HepG2 (cell line): ENCODE measurements around the gene PPP1R13L. TPM values are rescaled to one million over a fixed set of nuclear protein-coding genes. Genes with fewer than 3 reads are reported as not detected.

Experiments
- ELF4 ChIP-seq: sonication (generic); formaldehyde crosslinking; IDR thresholded peaks from 2 replicates; pipeline ENCODE4 v1.5.0; 2020; ENCODE audit warnings: missing genetic modification reagents, mild to moderate bottlenecking, moderate library complexity, borderline replicate concordance
- FOSL2 ChIP-seq: sonication (generic); formaldehyde crosslinking; IDR thresholded peaks from 2 replicates; pipeline ENCODE4 v1.4.0; 2020; ENCODE audit warnings: missing genetic modification reagents
- JUN ChIP-seq: sonication (generic); formaldehyde crosslinking; IDR thresholded peaks from 2 replicates; pipeline ENCODE4 v1.4.0; 2020; ENCODE audit warnings: mild to moderate bottlenecking, missing genetic modification reagents
- PHB2 ChIP-seq: fragments of 450-650 bp; IDR thresholded peaks from 2 replicates; pipeline ENCODE4 v1.6.1; 2018; ENCODE audit not compliant: partially characterized antibody
- TCF7L2 ChIP-seq: IDR thresholded peaks from 2 replicates; pipeline ENCODE4 v1.6.1; 2011; ENCODE audit warnings: mild to moderate bottlenecking, low read depth, low read length, moderate library complexity
- YEATS4 ChIP-seq: sonication (generic); formaldehyde crosslinking; IDR thresholded peaks from 2 replicates; pipeline ENCODE4 v1.4.0; 2020; ENCODE audit warnings: missing genetic modification reagents, borderline replicate concordance
- ZNF317 ChIP-seq: sonication (generic); formaldehyde crosslinking; IDR thresholded peaks from 2 replicates; pipeline ENCODE4 v1.5.0; 2020; ENCODE audit warnings: mild to moderate bottlenecking, missing genetic modification reagents
- ZNF780A ChIP-seq: sonication (generic); formaldehyde crosslinking; IDR thresholded peaks from 2 replicates; pipeline ENCODE4 v1.8.0; 2022; ENCODE audit warnings: mild to moderate bottlenecking, missing genetic modification reagents, moderate library complexity
- polyA plus RNA-seq, 8 experiments: library from polyadenylated mRNA; depleted of rRNA in 3 of 8; stranded (reverse) in 7 of 8; unstranded in 1 of 8; fragments of >200 nt; fragmentation: Illumina TruSeq in 4 of 8; extraction: Trizol in 4 of 8; gene quantifications; 2 replicates each; pipeline versions ENCODE4 v1.2.1 to v1.2.3, GENCODE V29; 2011 to 2016; ENCODE audit warnings: low read depth in 4 of 8, missing spikeins in 1 of 8, mixed read lengths in 1 of 8; ENCODE audit not compliant: insufficient read depth in 1 of 8
- total RNA-seq, 5 experiments: library from RNA; depleted of rRNA; stranded (reverse); fragments of >200 nt; fragmentation: Illumina TruSeq; extraction: Trizol; gene quantifications; 2 replicates each; pipeline ENCODE4 v1.2.3, GENCODE V29; 2016; ENCODE audit warnings: low read depth in 1 of 5
- TF ChIP-seq, protein P1 (sequence below): sonication (generic); formaldehyde crosslinking; IDR thresholded peaks from 2 replicates; pipeline ENCODE4 v1.4.0; 2020; ENCODE audit warnings: low read depth, missing genetic modification reagents
- TF ChIP-seq, protein P2 (sequence below): IDR thresholded peaks from 2 replicates; pipeline ENCODE4 v1.6.1; 2018; ENCODE audit warnings: missing genetic modification reagents
- TF ChIP-seq, protein P3 (sequence below): sonication (generic); formaldehyde crosslinking; IDR thresholded peaks from 2 replicates; pipeline ENCODE4 v1.5.0; 2020; ENCODE audit warnings: mild to moderate bottlenecking, missing genetic modification reagents, borderline replicate concordance
- TF ChIP-seq, protein P4 (sequence below): sonication (generic); formaldehyde crosslinking; IDR thresholded peaks from 2 replicates; pipeline ENCODE4 v1.4.0; 2020; ENCODE audit warnings: missing genetic modification reagents, mild to moderate bottlenecking, borderline replicate concordance

The PPP1R13L gene
- total and polyA plus RNA-seq, 2 of the 13 experiments (the other 11 are each of a cell fraction or from before 2014, with no cell fraction given), result 1.3 to 6.6 TPM

DNA sequence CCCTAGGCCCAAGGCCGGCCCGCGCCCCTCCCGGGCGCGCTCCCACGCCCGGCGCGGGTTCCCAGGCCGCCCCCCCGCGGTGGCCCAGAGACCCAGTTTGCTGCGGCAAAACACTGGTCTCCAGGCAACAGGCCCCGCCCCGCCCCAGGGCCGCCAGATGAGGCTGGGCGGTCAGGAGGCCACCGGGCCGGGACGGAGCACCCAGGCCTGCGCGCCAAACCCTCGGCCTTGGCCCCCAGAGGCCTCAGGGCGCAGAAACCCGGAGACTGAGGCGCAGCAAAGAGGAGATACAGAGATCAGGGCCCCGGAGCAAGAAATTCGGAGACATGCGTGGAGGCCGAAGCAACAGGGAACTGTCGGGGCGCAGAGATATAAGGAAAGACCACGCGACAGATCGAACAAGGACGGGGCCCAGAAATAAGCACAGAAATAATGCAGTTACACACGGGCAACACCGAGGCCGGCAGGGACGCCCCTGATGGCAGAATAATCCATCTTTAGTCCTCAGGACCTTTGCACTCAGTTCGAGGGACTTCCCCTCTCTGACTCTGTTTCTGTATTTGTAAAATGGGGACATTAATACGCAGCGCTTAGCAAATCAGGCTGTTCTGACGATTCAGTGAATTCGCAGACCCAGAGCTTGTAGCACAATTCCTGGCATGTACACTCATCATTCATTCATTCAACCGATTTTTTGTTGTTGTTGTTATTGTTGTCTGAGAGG, 39.6 kb upstream of the PPP1R13L start (continued):
- TF ChIP-seq ZNF317 (CRISPR knock-in tag), result 0 out of 2 replicates have a peak, but pooled peaks have one; percentile 13
- no peak for TF ChIP-seq YEATS4
- TF ChIP-seq ZNF780A, result no peak
- TF ChIP-seq, protein P1, sequence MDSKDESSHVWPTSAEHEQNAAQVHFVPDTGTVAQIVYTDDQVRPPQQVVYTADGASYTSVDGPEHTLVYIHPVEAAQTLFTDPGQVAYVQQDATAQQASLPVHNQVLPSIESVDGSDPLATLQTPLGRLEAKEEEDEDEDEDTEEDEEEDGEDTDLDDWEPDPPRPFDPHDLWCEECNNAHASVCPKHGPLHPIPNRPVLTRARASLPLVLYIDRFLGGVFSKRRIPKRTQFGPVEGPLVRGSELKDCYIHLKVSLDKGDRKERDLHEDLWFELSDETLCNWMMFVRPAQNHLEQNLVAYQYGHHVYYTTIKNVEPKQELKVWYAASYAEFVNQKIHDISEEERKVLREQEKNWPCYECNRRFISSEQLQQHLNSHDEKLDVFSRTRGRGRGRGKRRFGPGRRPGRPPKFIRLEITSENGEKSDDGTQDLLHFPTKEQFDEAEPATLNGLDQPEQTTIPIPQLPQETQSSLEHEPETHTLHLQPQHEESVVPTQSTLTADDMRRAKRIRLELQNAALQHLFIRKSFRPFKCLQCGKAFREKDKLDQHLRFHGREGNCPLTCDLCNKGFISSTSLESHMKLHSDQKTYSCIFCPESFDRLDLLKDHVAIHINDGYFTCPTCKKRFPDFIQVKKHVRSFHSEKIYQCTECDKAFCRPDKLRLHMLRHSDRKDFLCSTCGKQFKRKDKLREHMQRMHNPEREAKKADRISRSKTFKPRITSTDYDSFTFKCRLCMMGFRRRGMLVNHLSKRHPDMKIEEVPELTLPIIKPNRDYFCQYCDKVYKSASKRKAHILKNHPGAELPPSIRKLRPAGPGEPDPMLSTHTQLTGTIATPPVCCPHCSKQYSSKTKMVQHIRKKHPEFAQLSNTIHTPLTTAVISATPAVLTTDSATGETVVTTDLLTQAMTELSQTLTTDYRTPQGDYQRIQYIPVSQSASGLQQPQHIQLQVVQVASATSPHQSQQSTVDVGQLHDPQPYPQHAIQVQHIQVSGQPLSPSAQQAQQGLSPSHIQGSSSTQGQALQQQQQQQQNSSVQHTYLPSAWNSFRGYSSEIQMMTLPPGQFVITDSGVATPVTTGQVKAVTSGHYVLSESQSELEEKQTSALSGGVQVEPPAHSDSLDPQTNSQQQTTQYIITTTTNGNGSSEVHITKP, result no peak
- no peak for TF ChIP-seq TCF7L2
- TF ChIP-seq PHB2, result no peak
- peak; percentile 34; the same call in 1 of the 2 replicates for TF ChIP-seq JUN (CRISPR knock-in tag)
- TF ChIP-seq ELF4 (CRISPR knock-in tag), result no peak
- TF ChIP-seq, protein P2, sequence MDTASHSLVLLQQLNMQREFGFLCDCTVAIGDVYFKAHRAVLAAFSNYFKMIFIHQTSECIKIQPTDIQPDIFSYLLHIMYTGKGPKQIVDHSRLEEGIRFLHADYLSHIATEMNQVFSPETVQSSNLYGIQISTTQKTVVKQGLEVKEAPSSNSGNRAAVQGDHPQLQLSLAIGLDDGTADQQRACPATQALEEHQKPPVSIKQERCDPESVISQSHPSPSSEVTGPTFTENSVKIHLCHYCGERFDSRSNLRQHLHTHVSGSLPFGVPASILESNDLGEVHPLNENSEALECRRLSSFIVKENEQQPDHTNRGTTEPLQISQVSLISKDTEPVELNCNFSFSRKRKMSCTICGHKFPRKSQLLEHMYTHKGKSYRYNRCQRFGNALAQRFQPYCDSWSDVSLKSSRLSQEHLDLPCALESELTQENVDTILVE, result no peak
- TF ChIP-seq, protein P3, sequence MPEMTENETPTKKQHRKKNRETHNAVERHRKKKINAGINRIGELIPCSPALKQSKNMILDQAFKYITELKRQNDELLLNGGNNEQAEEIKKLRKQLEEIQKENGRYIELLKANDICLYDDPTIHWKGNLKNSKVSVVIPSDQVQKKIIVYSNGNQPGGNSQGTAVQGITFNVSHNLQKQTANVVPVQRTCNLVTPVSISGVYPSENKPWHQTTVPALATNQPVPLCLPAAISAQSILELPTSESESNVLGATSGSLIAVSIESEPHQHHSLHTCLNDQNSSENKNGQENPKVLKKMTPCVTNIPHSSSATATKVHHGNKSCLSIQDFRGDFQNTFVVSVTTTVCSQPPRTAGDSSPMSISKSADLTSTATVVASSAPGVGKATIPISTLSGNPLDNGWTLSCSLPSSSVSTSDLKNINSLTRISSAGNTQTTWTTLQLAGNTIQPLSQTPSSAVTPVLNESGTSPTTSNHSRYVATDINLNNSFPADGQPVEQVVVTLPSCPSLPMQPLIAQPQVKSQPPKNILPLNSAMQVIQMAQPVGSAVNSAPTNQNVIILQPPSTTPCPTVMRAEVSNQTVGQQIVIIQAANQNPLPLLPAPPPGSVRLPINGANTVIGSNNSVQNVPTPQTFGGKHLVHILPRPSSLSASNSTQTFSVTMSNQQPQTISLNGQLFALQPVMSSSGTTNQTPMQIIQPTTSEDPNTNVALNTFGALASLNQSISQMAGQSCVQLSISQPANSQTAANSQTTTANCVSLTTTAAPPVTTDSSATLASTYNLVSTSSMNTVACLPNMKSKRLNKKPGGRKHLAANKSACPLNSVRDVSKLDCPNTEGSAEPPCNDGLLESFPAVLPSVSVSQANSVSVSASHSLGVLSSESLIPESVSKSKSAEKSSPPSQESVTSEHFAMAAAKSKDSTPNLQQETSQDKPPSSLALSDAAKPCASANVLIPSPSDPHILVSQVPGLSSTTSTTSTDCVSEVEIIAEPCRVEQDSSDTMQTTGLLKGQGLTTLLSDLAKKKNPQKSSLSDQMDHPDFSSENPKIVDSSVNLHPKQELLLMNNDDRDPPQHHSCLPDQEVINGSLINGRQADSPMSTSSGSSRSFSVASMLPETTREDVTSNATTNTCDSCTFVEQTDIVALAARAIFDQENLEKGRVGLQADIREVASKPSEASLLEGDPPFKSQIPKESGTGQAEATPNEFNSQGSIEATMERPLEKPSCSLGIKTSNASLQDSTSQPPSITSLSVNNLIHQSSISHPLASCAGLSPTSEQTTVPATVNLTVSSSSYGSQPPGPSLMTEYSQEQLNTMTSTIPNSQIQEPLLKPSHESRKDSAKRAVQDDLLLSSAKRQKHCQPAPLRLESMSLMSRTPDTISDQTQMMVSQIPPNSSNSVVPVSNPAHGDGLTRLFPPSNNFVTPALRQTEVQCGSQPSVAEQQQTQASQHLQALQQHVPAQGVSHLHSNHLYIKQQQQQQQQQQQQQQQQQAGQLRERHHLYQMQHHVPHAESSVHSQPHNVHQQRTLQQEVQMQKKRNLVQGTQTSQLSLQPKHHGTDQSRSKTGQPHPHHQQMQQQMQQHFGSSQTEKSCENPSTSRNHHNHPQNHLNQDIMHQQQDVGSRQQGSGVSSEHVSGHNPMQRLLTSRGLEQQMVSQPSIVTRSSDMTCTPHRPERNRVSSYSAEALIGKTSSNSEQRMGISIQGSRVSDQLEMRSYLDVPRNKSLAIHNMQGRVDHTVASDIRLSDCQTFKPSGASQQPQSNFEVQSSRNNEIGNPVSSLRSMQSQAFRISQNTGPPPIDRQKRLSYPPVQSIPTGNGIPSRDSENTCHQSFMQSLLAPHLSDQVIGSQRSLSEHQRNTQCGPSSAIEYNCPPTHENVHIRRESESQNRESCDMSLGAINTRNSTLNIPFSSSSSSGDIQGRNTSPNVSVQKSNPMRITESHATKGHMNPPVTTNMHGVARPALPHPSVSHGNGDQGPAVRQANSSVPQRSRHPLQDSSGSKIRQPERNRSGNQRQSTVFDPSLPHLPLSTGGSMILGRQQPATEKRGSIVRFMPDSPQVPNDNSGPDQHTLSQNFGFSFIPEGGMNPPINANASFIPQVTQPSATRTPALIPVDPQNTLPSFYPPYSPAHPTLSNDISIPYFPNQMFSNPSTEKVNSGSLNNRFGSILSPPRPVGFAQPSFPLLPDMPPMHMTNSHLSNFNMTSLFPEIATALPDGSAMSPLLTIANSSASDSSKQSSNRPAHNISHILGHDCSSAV (CRISPR knock-in tag), result no peak
- TF ChIP-seq FOSL2 (CRISPR knock-in tag), result peak; percentile 32; the same call in 1 of the 2 replicates
- TF ChIP-seq, protein P4, sequence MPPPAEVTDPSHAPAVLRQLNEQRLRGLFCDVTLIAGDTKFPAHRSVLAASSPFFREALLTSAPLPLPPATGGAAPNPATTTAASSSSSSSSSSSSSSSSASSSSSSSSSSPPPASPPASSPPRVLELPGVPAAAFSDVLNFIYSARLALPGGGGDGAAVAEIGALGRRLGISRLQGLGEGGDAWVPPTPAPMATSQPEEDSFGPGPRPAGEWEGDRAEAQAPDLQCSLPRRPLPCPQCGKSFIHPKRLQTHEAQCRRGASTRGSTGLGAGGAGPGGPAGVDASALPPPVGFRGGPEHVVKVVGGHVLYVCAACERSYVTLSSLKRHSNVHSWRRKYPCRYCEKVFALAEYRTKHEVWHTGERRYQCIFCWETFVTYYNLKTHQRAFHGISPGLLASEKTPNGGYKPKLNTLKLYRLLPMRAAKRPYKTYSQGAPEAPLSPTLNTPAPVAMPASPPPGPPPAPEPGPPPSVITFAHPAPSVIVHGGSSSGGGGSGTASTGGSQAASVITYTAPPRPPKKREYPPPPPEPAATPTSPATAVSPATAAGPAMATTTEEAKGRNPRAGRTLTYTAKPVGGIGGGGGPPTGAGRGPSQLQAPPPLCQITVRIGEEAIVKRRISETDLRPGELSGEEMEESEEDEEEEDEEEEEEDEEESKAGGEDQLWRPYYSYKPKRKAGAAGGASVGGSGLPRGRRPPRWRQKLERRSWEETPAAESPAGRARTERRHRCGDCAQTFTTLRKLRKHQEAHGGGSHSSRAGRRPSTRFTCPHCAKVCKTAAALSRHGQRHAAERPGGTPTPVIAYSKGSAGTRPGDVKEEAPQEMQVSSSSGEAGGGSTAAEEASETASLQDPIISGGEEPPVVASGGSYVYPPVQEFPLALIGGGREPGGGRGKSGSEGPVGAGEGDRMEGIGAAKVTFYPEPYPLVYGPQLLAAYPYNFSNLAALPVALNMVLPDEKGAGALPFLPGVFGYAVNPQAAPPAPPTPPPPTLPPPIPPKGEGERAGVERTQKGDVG, result no peak
